GM10248 (cell line): Measurements from ENCODE around the gene GLRX5.
A peak's percentile ranks its signal among the peaks of the same experiment; 100 is the strongest.

Experiments used
- CTCF ChIA-PET: fragments of 300-600 bp; sonication (Branson Sonifier 250); formaldehyde crosslinking; extraction: SDS; loops from one replicate; lab custom pipeline; 2021; ENCODE audit warnings: antibody characterized with exemption; lab: Yijun Ruan, JAX
- POLR2A ChIA-PET: fragments of 350-650 bp; sonication (Branson Sonifier 250); formaldehyde crosslinking; extraction: SDS; loops from one replicate; lab custom pipeline; 2020; ENCODE audit warnings: antibody characterized with exemption; lab: Yijun Ruan, JAX
- DNase-seq: peaks from one replicate; pipeline ENCODE4 v3.0.0; 2012; ENCODE audit errors: extremely low spot score
- CTCF ChIP-seq: IDR thresholded peaks from 2 replicates; pipeline ENCODE4 v1.5.1; 2012; ENCODE audit warnings: mild to moderate bottlenecking, low read depth; ENCODE audit errors: extremely low read depth, missing control alignments, control extremely low read depth

GLRX5 gene

GRCh38 chr14:95534299-95535225 is at the start of gene GLRX5:
GLRX5 (plus strand) TSS chr14:95535050; CDS start chr14:95535090, 40 bp downstream.
- no peak for TF ChIP-seq CTCF
- peak; percentile 99 for DNase-seq
- ChIA-PET CTCF (interaction anchor here (1.2 to 2.7 kb wide), 8 partner anchors 10 to 104 kb away, joined by 3 to 8 read pairs (median 4); no protein-coding TSS in a partner anchor), POLR2A (interaction anchor here (1.5 kb wide), 1 partner anchor 19 kb away, joined by 4 read pairs; no protein-coding TSS in a partner anchor)

- ChIA-PET CTCF (interaction anchor here (1.0 to 2.1 kb wide), 6 partner anchors 11 to 58 kb away, joined by 3 to 7 read pairs (median 3); no protein-coding TSS in a partner anchor), POLR2A (no interaction called here)
- DNase-seq, result no peak
- TF ChIP-seq CTCF, result no peak
Observed at GRCh38 chr14:95485222-95485819, 49.5 kb upstream of the GLRX5 start.

GRCh38 chr14:95486875-95487668 is 47.8 kb upstream of the GLRX5 start:
- no peak for TF ChIP-seq CTCF
- no peak for DNase-seq
- POLR2A ChIA-PET, result interaction anchor here (0.6 kb wide), 1 partner anchor 32 kb away, joined by 6 read pairs; no protein-coding TSS in a partner anchor
- CTCF ChIA-PET, result interaction anchor here (0.7 to 2.1 kb wide), 8 partner anchors 9 to 45 kb away, joined by 3 to 7 read pairs (median 4); no protein-coding TSS in a partner anchor

- no peak for TF ChIP-seq CTCF
Observed at GRCh38 chr14:95487669-95488084, 47.2 kb upstream of the GLRX5 start.

GRCh38 chr14:95488376-95489213 is 46.3 kb upstream of the GLRX5 start:
- POLR2A ChIA-PET, result no interaction called here
- TF ChIP-seq CTCF, result no peak
- no peak for DNase-seq
- CTCF ChIA-PET, result interaction anchor here (1.3 to 1.5 kb wide), 3 partner anchors 11 to 44 kb away, joined by 3 to 5 read pairs (median 4); no protein-coding TSS in a partner anchor

More at GRCh38 chr14:95487669-95488084, 47.2 kb upstream of the GLRX5 start:
- DNase-seq, result no peak
- ChIA-PET CTCF (interaction anchor here (0.7 to 1.5 kb wide), 7 partner anchors 9 to 46 kb away, joined by 3 to 5 read pairs (median 4); no protein-coding TSS in a partner anchor), POLR2A (no interaction called here)
